Measurements from ENCODE around the gene HDLBP.

GRCh38 chr2:241295326-241296095 is 20.0 kb downstream of the HDLBP start:
- TF ChIP-seq POLR2A (IDR thresholded peaks at IDR 0.05), result no peak
- no peak for TF ChIP-seq CTCF (IDR thresholded peaks at IDR 0.05 in 4 of 5, conservative IDR thresholded peaks at IDR 0.05 in 1 of 5)

All from gastrocnemius medialis (tissue), 4 donors.